Neural progenitor cell (in vitro differentiated cells): ENCODE measurements around the gene NOM1. TPM values are rescaled to one million over a fixed set of nuclear protein-coding genes. Genes with fewer than 3 reads are reported as not detected.

ENCODE experiments used
- DNase-seq: peaks from one replicate; pipeline ENCODE4 v3.0.0-alpha.2; 2016; ENCODE audit warnings: low spot score
- H2AFZ ChIP-seq: fragments of 200-600 bp; sonication (generic); replicated peaks from 2 replicates; pipeline ENCODE4 v1.6.1; 2016; ENCODE audit warnings: antibody characterized with exemption
- H3F3A ChIP-seq: fragments of 200-600 bp; sonication (generic); 2 replicates; pipeline ENCODE4 v1.6.1; 2016; ENCODE audit warnings: antibody characterized with exemption, low read depth
- H3K27ac ChIP-seq: fragments of 200-600 bp; sonication (generic); 2 replicates; pipeline ENCODE4 v1.5.1; 2016; ENCODE audit warnings: mild to moderate bottlenecking
- H3K27me3 ChIP-seq: fragments of 200-600 bp; sonication (generic); 2 replicates; pipeline ENCODE4 v1.6.1; 2016; ENCODE audit warnings: mild to moderate bottlenecking, moderate library complexity
- H3K36me3 ChIP-seq: fragments of 200-600 bp; sonication (generic); 2 replicates; pipeline ENCODE4 v1.5.1; 2016
- H3K4me1 ChIP-seq: fragments of 200-600 bp; sonication (generic); 2 replicates; pipeline ENCODE4 v1.6.1; 2016; ENCODE audit warnings: mixed run types
- H3K4me2 ChIP-seq: fragments of 200-600 bp; sonication (generic); 2 replicates; pipeline ENCODE4 v1.6.1; 2016
- H3K4me3 ChIP-seq: fragments of 200-600 bp; sonication (generic); 2 replicates; pipeline ENCODE4 v1.5.1; 2016
- H3K79me2 ChIP-seq: fragments of 200-600 bp; sonication (generic); 2 replicates; pipeline ENCODE4 v1.6.1; 2016; ENCODE audit warnings: low read depth
- H3K9ac ChIP-seq: fragments of 200-600 bp; sonication (generic); 2 replicates; pipeline ENCODE4 v1.6.1; 2016
- H3K9me3 ChIP-seq: fragments of 200-600 bp; sonication (generic); 2 replicates; pipeline ENCODE4 v1.5.1; 2016; ENCODE audit warnings: low read depth
- H4K20me1 ChIP-seq: fragments of 200-600 bp; sonication (generic); 2 replicates; pipeline ENCODE4 v1.6.1; 2016; ENCODE audit warnings: low read depth
- H3K27ac Mint-ChIP-seq: 3 replicates; pipeline ENCODE4 v1.8.0; 2021; ENCODE audit warnings: mixed read lengths
- H3K27me3 Mint-ChIP-seq: 2 replicates; pipeline ENCODE4 v1.8.0; 2022; ENCODE audit warnings: low read depth, mild to moderate bottlenecking, inconsistent platforms, moderate library complexity, mixed read lengths; ENCODE audit not compliant: insufficient read depth
- H3K36me3 Mint-ChIP-seq: 3 replicates; pipeline ENCODE4 v1.8.0; 2021; ENCODE audit warnings: mixed read lengths
- H3K4me1 Mint-ChIP-seq: 3 replicates; pipeline ENCODE4 v1.8.0; 2021; ENCODE audit warnings: mixed read lengths
- H3K4me3 Mint-ChIP-seq: 3 replicates; pipeline ENCODE4 v1.8.0; 2021; ENCODE audit warnings: mild to moderate bottlenecking, moderate library complexity, mixed read lengths
- H3K9me3 Mint-ChIP-seq: 3 replicates; pipeline ENCODE4 v1.8.0; 2020; ENCODE audit warnings: mixed read lengths
- CTCF ChIP-seq: fragments of 200-600 bp; sonication (generic); IDR thresholded peaks from 2 replicates; pipeline ENCODE4 v1.5.1; 2017; ENCODE audit warnings: antibody characterized with exemption, mild to moderate bottlenecking
- EZH2 ChIP-seq: fragments of 200-600 bp; sonication (generic); IDR thresholded peaks from 2 replicates; pipeline ENCODE4 v1.6.1; 2017; ENCODE audit warnings: antibody characterized with exemption, mild to moderate bottlenecking, moderate library complexity
- EZH2phosphoT487 ChIP-seq: fragments of 200-600 bp; sonication (generic); IDR thresholded peaks from 2 replicates; pipeline ENCODE4 v1.6.1; 2017; ENCODE audit warnings: antibody characterized with exemption
- total RNA-seq: library from RNA; depleted of rRNA; stranded (reverse); fragments of >200 nt; gene quantifications from 2 replicates; pipeline ENCODE4 v1.2.3, GENCODE V29; 2015; ENCODE audit warnings: low replicate concordance

NOM1 gene
- total RNA-seq, 1 donor from 2014 or later = 10.9 TPM

- H3K4me2 ChIP-seq = no peak overlapping the region
Measured at GRCh38 chr7:157013602-157014549, 64.4 kb downstream of the NOM1 start.

GRCh38 chr7:157014635-157015555 lies 65.4 kb downstream of the NOM1 start:
- Mint-ChIP-seq H3K27ac (no peak overlapping the region), H3K9me3 (no peaks in the 10 kb centered on the region), H3K4me3 (no peak overlapping the region), H3K36me3 (no peaks in the 10 kb centered on the region), H3K27me3 (peaks cover 79% of the 10 kb centered on the region), H3K4me1 (peaks cover 6% of the 10 kb centered on the region)
- peaks cover 100% of the 10 kb centered on the region for H3K27me3 ChIP-seq
- H3K27ac ChIP-seq = no peak overlapping the region
- H3K79me2 ChIP-seq = no peaks in the 10 kb centered on the region
- no peak overlapping the region for H2AFZ ChIP-seq
- TF ChIP-seq EZH2phosphoT487 (no peak), EZH2 (no peak), CTCF (no peak)
- no peak for DNase-seq
- H3K9me3 ChIP-seq = no peaks in the 10 kb centered on the region
- H4K20me1 ChIP-seq = peaks cover 96% of the 10 kb centered on the region
- H3K4me2 ChIP-seq = no peak overlapping the region
- no peak overlapping the region for H3K9ac ChIP-seq
- peaks cover 17% of the 10 kb centered on the region for H3K4me1 ChIP-seq
- peaks cover 14% of the 10 kb centered on the region for H3F3A ChIP-seq
- no peak overlapping the region for H3K4me3 ChIP-seq
- H3K36me3 ChIP-seq = no peaks in the 10 kb centered on the region

More at GRCh38 chr7:157013602-157014549, 64.4 kb downstream of the NOM1 start:
- peak; percentile 41 for DNase-seq
- Histone ChIP-seq H3K9ac (no peak overlapping the region), H3K4me3 (no peak overlapping the region), H3F3A (peaks cover 14% of the 10 kb centered on the region), H2AFZ (no peak overlapping the region), H3K9me3 (no peaks in the 10 kb centered on the region), H3K36me3 (no peaks in the 10 kb centered on the region), H3K4me1 (peaks cover 17% of the 10 kb centered on the region), H4K20me1 (peaks cover 93% of the 10 kb centered on the region), H3K27ac (no peak overlapping the region), H3K27me3 (peaks cover 98% of the 10 kb centered on the region), H3K79me2 (no peaks in the 10 kb centered on the region)
- Mint-ChIP-seq H3K27ac (no peak overlapping the region), H3K27me3 (peaks cover 77% of the 10 kb centered on the region), H3K4me1 (peaks cover 6% of the 10 kb centered on the region), H3K4me3 (no peak overlapping the region), H3K9me3 (no peaks in the 10 kb centered on the region), H3K36me3 (no peaks in the 10 kb centered on the region)
- peak; percentile 53 for TF ChIP-seq EZH2
- peak; percentile 42 for TF ChIP-seq EZH2phosphoT487
- no peak for TF ChIP-seq CTCF

GRCh38 chr7:157016024-157016351 lies 66.5 kb downstream of the NOM1 start:
- H3K4me3 Mint-ChIP-seq = no peak overlapping the region
- H3K4me1 Mint-ChIP-seq = peaks cover 6% of the 10 kb centered on the region
- no peak overlapping the region for H3K9ac ChIP-seq
- H3K27me3 ChIP-seq = peaks cover 100% of the 10 kb centered on the region
- DNase-seq = no peak
- no peak overlapping the region for H2AFZ ChIP-seq
- H3F3A ChIP-seq = peaks cover 14% of the 10 kb centered on the region
- no peaks in the 10 kb centered on the region for H3K9me3 Mint-ChIP-seq
- peaks cover 18% of the 10 kb centered on the region for H3K4me1 ChIP-seq
- peaks cover 100% of the 10 kb centered on the region for H4K20me1 ChIP-seq
- H3K36me3 ChIP-seq = no peaks in the 10 kb centered on the region
- H3K4me3 ChIP-seq = no peak overlapping the region
- no peak overlapping the region for H3K4me2 ChIP-seq
- H3K27me3 Mint-ChIP-seq = peaks cover 86% of the 10 kb centered on the region
- no peak overlapping the region for H3K27ac ChIP-seq
- TF ChIP-seq CTCF = no peak
- TF ChIP-seq EZH2 = peak; percentile 21
- H3K79me2 ChIP-seq = no peaks in the 10 kb centered on the region
- H3K36me3 Mint-ChIP-seq = no peaks in the 10 kb centered on the region
- H3K27ac Mint-ChIP-seq = no peak overlapping the region
- H3K9me3 ChIP-seq = no peaks in the 10 kb centered on the region
